Measurements from ENCODE around the gene TSPEAR. TPM values are rescaled to one million over a fixed set of nuclear protein-coding genes. Genes with fewer than 3 reads are reported as not detected.

The TSPEAR gene
- total RNA-seq, 1 experiment from 2014 or later: not detected

GRCh38 chr21:44609193-44609592 lies 102.2 kb downstream of the TSPEAR start:
- CTCF ChIA-PET: no interaction called here
- Mint-ChIP-seq H3K27ac (ENCODE audit: low read depth, unreplicated experiment) (no peak overlapping the region), H3K27me3 (ENCODE audit: insufficient read depth, unreplicated experiment) (peaks cover 69% of the 10 kb centered on the region), H3K4me1 (ENCODE audit: insufficient read depth, unreplicated experiment) (no peaks in the 10 kb centered on the region), H3K9me3 (ENCODE audit: unreplicated experiment) (peaks cover 25% of the 10 kb centered on the region), H3K4me3 (ENCODE audit: unreplicated experiment) (no peak overlapping the region), H3K36me3 (ENCODE audit: insufficient read depth, unreplicated experiment) (peaks cover under 1% of the 10 kb centered on the region)
- no peak for DNase-seq (ENCODE audit: unreplicated experiment)
- POLR2A ChIA-PET: no interaction called here
- intact Hi-C loops (cut with micrococcal nuclease): no loop called here
- no peak for TF ChIP-seq CTCF (IDR thresholded peaks at IDR 0.05; ENCODE audit: unreplicated experiment)
- BruUV-seq (replicated peaks): no TSS peak

GRCh38 chr21:44606495-44606894 lies 104.9 kb downstream of the TSPEAR start:
- Mint-ChIP-seq H3K9me3 (ENCODE audit: unreplicated experiment) (peaks cover 17% of the 10 kb centered on the region), H3K27me3 (ENCODE audit: insufficient read depth, unreplicated experiment) (peaks cover 70% of the 10 kb centered on the region), H3K27ac (ENCODE audit: low read depth, unreplicated experiment) (no peak overlapping the region), H3K36me3 (ENCODE audit: insufficient read depth, unreplicated experiment) (peaks cover 5% of the 10 kb centered on the region), H3K4me1 (ENCODE audit: insufficient read depth, unreplicated experiment) (no peaks in the 10 kb centered on the region), H3K4me3 (ENCODE audit: unreplicated experiment) (no peak overlapping the region)
- ChIA-PET POLR2A (no interaction called here), CTCF (no interaction called here)
- no peak for DNase-seq (ENCODE audit: unreplicated experiment)
- no peak for TF ChIP-seq CTCF (IDR thresholded peaks at IDR 0.05; ENCODE audit: unreplicated experiment)
- no TSS peak for BruUV-seq (replicated peaks)
- intact Hi-C loops (cut with micrococcal nuclease): no loop called here

- H3K27me3 Mint-ChIP-seq (ENCODE audit: insufficient read depth, unreplicated experiment): peaks cover 66% of the 10 kb centered on the region
- no peaks in the 10 kb centered on the region for H3K4me1 Mint-ChIP-seq (ENCODE audit: insufficient read depth, unreplicated experiment)
- H3K36me3 Mint-ChIP-seq (ENCODE audit: insufficient read depth, unreplicated experiment): peaks cover 5% of the 10 kb centered on the region
- peaks cover 5% of the 10 kb centered on the region for H3K9me3 Mint-ChIP-seq (ENCODE audit: unreplicated experiment)
- no peak overlapping the region for H3K4me3 Mint-ChIP-seq (ENCODE audit: unreplicated experiment)
- DNase-seq (ENCODE audit: unreplicated experiment): no peak
- no peak overlapping the region for H3K27ac Mint-ChIP-seq (ENCODE audit: low read depth, unreplicated experiment)
- CTCF ChIA-PET: no interaction called here
- POLR2A ChIA-PET: no interaction called here
- no TSS peak for BruUV-seq (replicated peaks)
- intact Hi-C loops (cut with micrococcal nuclease): no loop called here
- no peak for TF ChIP-seq CTCF (IDR thresholded peaks at IDR 0.05; ENCODE audit: unreplicated experiment)
These were observed 107.5 kb downstream of the TSPEAR start for GRCh38 chr21:44603911-44604310.

- no peaks in the 10 kb centered on the region for H3K4me1 Mint-ChIP-seq (ENCODE audit: insufficient read depth, unreplicated experiment)
- no peak for DNase-seq (ENCODE audit: unreplicated experiment)
- no peak for TF ChIP-seq CTCF (IDR thresholded peaks at IDR 0.05; ENCODE audit: unreplicated experiment)
- H3K9me3 Mint-ChIP-seq (ENCODE audit: unreplicated experiment): peaks cover 7% of the 10 kb centered on the region
- H3K27me3 Mint-ChIP-seq (ENCODE audit: insufficient read depth, unreplicated experiment): peaks cover 65% of the 10 kb centered on the region
- ChIA-PET CTCF (no interaction called here), POLR2A (no interaction called here)
- H3K4me3 Mint-ChIP-seq (ENCODE audit: unreplicated experiment): no peak overlapping the region
- H3K27ac Mint-ChIP-seq (ENCODE audit: low read depth, unreplicated experiment): no peak overlapping the region
- peaks cover 5% of the 10 kb centered on the region for H3K36me3 Mint-ChIP-seq (ENCODE audit: insufficient read depth, unreplicated experiment)
- BruUV-seq (replicated peaks): no TSS peak
- intact Hi-C loops (cut with micrococcal nuclease): no loop called here
These were observed 108.1 kb downstream of the TSPEAR start for GRCh38 chr21:44603109-44603875.
